ENCODE measurements around the gene CDKN2B.

Gene CDKN2B

DNA sequence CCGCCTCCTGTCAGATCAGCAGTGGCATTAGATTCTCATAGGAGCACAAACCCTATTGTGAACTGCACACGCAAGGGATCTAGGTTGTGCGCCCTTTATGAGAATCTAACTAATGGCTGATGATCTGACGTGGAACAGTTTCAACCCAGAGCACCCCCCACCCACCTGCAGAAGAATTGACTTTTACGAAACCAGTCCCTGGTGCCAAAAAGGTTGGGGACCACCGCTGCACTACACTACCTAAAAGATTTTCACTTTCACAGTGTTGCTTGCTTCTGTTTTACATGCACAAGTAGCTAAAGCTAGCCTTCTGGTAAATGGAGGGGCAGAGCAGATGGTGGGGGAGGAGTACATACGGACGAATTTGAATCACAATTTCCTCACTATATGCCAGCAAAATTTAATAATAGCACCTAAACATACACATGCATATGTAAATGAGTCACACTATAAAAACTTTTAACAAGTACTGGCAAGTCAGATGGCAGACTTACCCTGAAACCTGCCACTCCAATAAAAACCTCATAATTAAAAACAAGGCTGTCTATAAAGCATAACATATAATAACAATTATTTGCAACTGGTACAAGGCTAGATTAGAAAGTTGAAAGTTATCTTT, 24.0 kb upstream of the CDKN2B start:
- no peak for DNase-seq (ENCODE audit: low read depth)

DNA sequence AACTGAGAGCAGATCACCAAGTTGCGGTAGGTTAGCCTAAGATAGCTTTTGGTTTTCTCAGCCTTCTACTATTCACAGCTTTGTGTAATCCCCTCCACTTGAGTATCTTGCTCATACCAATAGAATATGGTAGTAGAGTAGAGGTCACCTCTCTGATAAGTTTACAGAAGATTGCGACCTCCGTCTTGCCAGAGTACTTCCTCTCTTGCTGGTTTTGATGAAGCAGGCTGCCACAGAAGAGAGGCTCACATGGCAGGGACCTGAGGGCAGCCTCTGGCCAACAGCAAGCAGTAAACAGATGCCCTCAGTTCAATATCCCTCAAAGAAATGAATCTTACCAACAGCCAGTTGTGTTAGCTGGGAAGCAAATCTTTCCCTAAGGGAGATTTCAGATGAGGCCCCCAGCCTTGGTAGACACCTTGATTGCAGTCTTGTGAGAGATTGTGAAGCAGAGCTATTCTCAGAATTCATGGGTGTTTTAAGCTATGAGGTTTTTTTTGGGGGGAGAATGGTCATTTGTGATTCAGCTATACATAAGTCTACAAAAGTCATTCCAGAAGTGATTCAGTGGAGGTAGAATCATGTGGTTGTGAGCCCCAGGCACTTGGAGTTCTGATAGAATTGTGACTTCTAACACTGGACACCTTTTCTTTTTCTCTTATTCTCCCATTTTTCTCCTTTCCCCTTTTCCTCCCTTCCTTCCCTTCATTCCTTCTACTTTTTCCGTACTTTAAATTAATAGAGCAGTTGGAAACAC, 22.7 kb upstream of the CDKN2B start:
- DNase-seq (ENCODE audit: low read depth), result no peak

DNA sequence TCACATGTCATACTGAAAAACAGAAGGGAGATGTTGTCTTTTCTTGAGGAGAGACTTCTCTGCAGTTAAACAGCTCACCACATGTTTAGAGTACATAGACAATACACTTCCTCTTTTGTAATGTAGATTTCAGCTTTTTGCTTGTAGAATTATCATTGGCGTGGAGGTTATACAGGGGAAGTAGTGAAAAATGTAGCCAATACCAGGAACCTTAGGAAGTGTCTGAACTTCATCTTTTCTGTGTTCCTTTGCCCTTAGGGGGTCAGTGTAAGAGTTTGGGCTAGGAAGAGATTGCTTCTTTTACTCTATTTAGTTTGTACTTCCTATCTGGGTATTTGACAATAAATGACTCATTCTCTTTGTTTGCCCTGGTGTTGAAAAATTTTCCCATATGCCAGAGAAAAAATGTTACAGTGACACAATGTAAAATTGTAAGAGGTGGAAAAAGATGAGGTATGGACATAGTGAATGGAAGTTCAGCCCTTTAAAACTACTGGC, 21.0 kb upstream of the CDKN2B start:
- no peak for DNase-seq (ENCODE audit: low read depth)

DNA sequence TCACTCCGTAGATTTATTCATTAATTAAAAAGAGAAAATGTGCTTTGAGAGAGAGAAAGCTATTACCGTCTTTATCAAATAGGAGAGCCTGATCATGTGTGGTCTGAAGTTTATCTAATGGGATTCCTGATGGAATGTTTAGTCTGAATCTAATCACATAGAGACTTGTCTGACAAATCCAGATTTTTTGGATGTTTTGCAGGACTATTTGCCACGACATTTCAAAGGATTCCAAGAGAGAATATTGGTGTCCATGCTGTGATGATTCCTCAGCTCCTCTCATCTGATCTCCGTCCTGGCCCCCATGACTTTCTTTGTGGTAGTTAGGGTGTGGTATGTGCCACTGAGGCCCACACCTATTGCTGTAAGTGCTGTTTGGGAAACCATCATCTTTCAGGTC, 20.1 kb upstream of the CDKN2B start:
- DNase-seq (ENCODE audit: low read depth), result no peak

DNA sequence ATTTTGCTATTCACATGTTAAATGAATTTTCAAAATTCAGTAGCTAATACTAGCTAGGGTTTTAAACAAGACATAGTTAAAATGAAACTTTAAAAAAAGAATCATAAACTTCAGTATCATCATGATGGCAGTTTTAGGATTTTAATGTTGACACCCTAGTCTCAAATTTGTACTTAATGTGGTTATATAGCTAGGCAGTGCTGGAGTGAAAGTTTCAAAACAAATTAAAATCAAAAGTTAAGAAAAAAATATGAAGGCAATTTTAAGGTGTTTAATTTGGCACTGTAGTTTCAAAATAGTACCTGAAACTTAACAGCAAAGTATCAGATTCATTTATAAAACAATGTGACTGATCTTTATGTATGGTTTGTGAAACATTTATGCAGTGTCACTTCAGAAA, 19.3 kb upstream of the CDKN2B start:
- DNase-seq (ENCODE audit: low read depth), result no peak

DNA sequence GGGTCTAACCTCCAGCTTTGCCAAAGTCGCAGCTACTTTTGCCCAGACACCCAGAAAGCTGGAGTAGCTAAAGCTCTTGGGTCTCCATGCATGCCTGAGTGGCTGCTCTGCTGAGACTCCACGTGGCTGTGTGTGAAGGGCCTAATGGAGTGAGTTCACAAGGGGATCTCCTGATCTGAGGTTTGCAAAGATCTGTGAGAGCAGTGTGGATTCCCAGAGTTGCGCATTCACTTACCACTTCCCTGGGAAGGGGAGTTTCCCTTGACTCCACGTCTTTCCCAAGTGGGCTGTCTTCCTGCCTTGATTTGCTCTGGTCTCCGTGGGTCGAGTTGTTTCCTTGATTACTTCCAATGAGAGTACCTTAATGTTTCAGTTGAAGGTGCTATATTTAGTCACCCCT, 17.6 kb upstream of the CDKN2B start:
- no peak for DNase-seq (ENCODE audit: low read depth)

DNA sequence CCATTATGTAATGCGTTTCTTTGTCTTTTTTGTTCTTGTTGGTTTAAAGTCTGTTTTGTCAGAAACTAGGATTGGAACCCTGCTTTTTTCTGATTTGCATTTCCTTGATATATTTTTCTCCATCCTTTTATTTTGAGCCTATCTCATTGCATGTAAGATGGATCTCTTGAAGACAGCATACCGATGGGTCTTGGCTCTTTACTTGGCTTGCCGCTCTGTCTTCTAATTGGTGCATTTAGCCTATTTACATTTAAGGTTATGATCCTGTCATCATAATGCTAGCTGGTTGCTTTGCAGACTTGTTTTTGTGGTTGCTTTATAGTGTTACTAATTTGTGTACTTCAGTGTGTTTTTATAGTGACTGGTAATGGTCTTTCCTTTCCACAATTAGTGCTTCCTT, 13.3 kb upstream of the CDKN2B start:
- DNase-seq (ENCODE audit: low read depth), result no peak

DNA sequence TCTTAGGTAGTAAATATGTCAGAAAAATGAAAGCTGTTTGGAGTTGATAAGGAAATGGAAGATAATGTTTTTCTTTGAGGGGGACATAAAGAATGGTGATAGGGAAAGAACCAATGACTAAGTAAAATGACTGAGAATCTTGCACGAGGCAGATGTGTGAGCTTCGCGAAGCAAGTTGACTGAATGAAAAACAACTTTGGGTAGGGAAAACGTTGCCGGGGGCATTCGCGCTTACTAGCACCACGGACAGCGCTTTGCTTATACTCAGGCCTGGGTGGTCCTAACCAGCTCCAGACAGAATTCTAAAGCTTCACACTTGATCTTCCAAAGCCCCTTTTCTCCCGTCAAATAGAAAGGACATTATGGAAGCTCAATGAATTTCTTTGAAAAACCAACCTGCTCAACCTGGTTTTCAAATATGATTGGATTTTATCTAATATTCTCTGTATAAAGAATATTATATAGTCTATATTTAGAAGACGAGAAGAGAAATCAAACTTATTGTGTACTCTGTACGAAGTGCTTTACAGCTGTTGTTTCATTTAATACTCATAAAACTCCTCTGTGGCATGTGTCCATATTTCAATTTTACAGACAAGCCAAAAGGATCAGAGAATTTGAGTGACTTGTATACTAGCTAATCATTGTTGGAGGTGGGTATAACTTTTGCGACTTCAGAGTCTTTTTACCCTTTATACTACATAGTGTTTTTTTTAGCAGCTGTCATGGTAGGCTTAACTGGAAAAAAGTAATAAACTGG, 1.9 kb upstream of the CDKN2B start:
- DNase-seq (ENCODE audit: low read depth), result no peak

DNA sequence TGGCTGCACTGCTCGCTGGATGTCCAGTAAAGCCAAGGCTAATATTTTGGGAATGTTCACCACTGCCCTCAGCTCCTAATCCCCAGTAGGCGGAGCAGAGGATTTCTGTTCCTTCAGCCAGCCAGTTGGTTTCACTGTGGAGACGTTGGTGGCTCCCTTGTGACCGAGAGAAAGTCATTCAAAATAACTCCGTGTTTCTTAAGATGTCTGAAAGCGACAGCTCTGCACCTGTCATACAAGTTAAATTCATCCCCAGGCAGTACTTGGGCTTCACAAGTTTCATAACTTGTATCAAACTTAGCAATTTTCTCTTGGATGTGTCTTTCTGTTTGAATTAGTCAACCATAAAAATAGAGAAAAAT, 382 bp upstream of the CDKN2B start:
- no peak for DNase-seq (ENCODE audit: low read depth)

DNA sequence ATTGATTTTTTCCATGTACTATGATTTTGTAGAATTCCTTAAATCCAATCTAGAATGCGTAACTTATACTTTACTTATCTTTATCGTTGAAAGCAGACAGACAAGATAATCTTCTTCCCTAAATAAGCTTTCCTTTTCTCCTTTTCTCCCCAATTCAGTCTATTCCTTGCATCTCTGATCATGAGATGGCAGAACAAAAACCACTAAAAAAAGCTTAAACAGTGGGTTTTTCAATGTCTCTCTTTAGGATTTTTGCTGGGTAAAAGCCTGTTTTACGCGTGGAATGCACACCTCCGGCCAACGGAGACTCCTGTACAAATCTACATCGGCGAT, 755 bp downstream of the CDKN2B start:
- no peak for DNase-seq (ENCODE audit: low read depth)

DNA sequence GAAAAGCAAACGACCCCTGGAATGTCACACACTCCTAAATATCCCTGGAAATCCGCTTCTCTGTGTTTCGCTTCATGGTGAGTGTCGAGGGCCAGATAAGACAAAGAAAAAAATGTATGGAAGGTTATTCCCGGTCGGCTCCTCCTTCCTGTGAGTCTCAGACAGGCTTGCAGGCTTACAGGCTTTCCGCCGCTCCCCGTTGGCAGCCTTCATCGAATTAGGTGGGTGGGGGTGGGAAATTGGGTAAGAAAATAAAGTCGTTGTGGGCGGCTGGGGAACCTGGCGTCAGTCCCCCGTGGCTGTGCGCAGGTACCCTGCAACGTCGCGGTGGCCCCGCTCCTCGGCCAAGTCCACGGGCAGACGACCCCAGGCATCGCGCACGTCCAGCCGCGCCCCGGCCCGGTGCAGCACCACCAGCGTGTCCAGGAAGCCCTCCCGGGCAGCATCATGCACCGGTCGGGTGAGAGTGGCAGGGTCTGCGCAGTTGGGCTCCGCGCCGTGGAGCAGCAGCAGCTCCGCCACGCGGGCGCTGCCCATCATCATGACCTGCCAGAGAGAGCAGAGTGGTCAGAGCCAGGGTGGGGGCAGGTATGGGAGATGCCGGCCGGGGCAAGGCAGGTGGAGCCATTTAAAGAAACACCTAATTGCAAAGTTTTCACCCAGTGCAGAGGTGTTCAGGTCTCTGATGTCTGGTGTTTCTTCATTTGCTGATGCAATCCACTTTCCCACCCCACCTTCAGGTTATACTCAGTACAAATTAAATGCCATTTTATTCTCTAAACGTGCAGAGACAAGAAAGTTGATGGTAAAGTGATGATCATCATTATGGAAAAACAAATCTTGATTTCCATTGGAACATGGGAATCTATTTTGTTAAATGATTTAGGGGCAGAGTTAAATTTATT, 3.2 kb downstream of the CDKN2B start:
- DNase-seq (ENCODE audit: low read depth), result no peak

DNA sequence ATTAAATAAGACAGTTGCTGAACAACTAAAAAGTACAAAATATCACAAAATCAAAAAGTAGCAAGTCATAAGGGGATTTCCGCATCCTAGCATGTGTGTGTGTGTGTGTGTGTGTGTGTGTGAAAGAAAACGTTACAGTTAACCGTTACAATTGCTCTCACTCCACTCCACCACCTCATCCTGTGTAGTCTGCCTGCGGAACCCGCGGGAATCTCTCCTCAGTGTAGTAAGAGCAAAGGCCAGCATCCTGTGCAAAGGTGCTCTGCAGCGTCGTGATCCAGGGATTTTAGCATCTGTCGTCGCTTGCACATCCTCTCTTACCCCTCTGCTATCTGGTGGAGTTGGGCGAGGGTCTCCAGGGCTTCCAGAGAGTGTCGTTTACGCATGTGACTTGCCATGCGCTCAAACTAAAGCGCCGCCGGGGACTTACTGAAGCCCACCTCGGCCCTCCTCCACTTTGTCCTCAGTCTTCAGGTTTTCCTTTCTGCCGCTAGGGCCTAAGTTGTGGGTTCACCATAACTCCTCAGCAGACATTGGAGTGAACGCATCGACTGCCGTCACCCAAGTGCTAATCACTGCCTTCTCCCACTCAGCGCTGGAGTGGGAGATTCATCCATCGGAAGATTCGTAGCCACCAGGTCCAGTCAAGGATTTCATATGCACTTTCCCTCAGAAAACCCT, 3.9 kb downstream of the CDKN2B start:
- no peak for DNase-seq (ENCODE audit: low read depth)

DNA sequence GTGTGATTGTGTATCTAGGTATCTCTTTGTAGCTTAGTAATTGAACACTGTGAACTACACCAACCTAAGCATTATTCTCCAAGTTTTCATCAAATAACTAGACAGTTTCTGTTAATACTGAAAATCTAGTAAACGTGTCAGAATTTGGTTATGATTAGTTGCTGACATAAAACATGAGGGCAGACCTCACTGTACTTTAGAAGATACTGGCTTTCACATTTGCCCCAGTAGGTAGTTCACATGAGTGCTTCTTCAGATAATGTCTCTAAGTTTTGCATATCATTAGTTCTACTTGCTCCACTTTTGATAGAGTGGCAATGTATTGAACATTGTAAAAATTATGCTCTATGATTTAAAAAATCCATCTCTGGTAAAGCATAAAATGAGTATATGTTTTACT, 7.1 kb downstream of the CDKN2B start:
- no peak for DNase-seq (ENCODE audit: low read depth)

DNA sequence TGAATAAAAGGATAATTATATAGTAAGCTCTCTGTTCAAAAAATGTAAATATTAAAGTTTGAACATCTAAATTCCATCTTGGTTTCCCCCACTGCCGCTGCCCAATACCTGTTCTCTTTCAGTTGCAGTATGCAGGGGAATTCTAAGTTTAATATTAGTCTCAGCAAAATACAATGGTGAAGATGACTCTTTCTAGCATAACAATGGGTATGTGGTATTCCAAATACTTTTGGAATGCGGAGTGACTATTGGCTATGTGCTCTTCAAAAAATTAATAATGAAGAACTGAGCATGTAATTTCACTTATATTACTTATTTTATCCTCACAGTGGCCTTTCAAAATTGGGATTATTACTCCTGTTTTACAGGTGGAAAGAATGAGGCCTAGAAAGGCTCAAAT, 11.1 kb downstream of the CDKN2B start:
- no peak for DNase-seq (ENCODE audit: low read depth)

DNA sequence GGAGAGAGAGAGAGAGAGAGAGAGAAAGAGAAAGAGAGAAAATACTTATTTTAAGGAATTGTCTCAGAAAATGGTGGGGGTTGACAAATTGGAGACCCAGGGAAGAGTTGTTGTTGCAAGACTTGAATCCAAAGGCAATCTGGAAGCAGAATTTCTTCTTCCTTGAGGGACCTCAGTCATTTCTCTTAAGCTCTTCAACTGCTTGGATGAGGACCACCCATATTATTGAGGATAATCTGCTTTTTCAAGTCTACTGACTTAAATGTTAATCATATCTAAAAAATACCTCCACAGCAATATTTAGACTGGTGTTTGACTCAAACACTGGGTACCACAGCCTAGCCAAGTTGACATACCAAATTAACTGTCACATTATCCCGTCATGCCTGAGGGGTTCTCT, 11.6 kb downstream of the CDKN2B start:
- no peak for DNase-seq (ENCODE audit: low read depth)

DNA sequence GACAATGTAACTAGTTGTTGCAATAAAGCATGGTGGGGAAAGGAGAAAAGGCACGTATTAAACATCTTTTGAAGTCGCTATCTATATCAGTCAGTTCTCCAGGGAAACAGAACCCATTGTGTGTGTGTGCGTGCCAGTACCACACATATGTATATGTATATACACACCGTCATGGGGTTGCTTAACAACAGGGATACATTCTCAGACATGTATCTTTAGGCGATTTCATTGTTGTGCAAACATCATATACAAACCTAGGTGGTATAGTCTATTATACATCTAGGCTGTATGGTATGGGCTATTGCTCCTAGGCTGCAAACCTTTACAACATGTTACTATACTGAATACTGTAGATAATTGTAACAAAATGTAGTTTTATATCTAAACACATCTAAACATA, 12.2 kb downstream of the CDKN2B start:
- no peak for DNase-seq (ENCODE audit: low read depth)

DNA sequence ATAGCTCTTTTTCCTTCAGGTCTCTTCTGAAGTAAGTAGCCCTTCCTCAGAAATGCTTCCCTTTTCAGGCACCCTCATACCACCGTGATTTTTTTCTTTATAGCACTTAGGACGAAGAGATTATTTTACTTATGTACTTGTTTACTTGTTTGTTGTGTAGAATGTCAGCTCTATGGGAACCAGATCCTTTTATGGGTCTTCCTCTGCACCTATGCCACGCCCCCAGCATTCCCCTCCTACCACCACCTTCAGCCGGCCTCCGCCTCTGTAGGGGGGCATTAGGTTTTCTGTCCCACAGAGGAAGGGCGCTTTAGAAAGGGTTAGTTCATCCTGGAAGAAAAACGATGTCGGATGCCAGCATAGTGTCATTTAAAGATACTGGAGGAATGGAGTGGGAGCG, 12.7 kb downstream of the CDKN2B start:
- DNase-seq (ENCODE audit: low read depth), result no peak

DNA sequence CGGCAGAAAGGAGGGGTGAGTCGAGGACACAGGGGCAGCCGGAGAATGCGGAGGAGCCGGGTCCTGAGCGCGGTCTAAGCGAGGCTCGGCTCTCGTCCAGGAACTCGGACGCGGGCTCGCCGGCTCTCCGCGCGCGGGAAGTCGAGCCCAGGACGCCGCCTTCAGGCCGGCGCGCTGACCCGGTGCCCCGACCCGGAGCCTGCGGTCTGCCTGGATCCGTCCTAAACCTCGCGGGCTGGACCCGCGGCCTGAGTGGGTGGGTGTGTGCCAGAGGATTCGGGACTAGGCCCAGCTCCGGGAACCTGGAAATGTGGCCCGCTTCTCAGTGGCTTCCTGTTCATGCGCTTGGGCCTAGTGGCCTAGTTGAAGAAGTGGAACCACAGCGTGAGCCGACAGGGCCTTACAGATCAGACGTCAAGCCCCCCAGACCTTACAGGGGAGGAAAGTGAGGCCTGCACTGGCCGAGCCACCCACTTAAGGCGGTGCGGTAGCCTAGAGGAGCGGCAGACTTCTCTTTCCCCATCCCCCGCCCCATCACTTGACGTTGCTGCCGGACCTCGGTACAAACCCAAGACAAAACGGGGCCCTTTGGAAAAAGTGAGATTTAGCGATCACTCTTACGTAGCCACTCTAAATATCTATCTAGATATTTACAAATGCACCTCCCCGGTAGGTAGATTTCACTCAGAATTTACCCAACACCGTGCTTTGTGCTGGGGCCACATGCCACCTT, 13.3 kb downstream of the CDKN2B start:
- DNase-seq (ENCODE audit: low read depth), result no peak

DNA sequence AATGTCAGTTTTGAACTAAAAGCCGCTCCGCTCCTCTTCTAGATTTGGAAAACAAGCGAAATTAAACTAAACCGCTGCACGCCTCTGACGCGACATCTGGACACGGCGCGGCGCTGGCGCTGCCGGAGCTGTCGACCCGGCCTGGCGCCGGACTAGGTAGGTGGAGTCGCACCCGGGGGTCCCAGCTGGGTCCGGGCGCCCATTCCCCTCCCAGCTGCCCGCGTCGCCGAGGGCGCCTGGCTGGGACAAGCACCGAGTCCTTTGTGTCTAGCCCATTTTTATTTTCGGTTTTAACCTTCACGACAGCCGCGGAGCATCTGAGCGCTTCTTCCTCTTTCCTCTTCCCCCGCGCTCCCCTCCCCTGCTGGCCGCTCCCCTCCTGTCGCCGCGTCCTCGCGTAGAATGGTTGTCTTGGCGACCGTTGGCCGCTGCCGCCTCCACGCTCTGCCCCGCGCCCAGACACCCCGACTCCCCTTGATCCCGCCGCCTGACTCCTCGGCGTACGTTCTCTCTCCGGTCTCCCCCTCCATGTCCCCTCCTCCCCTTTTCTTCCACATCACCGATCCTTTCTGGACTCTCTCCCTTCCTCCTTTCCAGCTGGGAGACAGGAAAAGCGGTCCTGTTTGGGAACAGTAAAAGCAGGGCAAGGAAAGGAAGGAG, 14.0 kb downstream of the CDKN2B start:
- DNase-seq (ENCODE audit: low read depth), result no peak

DNA sequence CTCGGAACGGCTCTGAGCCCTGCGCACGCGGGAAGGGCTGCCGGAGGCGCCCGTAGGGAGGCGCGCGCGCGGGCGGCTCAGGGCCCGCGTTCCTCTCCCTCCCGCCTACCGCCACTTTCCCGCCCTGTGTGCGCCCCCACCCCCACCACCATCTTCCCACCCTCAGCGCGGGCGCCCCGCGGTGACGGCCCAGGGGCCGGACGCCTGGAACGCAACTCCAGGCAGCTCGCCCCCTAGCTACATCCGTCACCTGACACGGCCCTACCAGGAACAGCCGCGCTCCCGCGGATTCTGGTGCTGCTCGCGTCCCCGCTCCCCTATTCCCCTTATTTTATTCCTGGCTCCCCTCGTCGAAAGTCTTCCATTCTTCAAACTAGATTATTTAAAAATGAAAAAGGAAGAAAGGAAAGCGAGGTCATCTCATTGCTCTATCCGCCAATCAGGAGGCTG, 14.5 kb downstream of the CDKN2B start, which contains the start of gene CDKN2B-AS1:
TSS of gene CDKN2B-AS1 (plus strand) at position 236 of the 450 bp plus-strand sequence.
- DNase-seq (ENCODE audit: low read depth), result no peak
